Subcutaneous adipose tissue (tissue), 4 donors: ENCODE results near the gene SKI. TPM values are rescaled to one million over a fixed set of nuclear protein-coding genes. Genes with fewer than 3 reads are reported as not detected.

ENCODE experiments used
- total RNA-seq, 4 donors: library from RNA; depleted of rRNA; stranded (reverse); fragments of >200 nt; gene quantifications; one replicate each; pipeline ENCODE4 v1.1.0, GENCODE V29; 2016
- TF ChIP-seq, protein P1 (sequence below): fragments of 450-650 bp; IDR thresholded peaks from one replicate; pipeline ENCODE4 v1.5.1; 2016; ENCODE audit warnings: low read depth, mild to moderate bottlenecking, control low read depth, antibody characterized with exemption, moderate library complexity

The SKI gene
- total RNA-seq, 4 donors from 2014 or later = 24.3 to 67.6 (median 27.8) TPM

DNA sequence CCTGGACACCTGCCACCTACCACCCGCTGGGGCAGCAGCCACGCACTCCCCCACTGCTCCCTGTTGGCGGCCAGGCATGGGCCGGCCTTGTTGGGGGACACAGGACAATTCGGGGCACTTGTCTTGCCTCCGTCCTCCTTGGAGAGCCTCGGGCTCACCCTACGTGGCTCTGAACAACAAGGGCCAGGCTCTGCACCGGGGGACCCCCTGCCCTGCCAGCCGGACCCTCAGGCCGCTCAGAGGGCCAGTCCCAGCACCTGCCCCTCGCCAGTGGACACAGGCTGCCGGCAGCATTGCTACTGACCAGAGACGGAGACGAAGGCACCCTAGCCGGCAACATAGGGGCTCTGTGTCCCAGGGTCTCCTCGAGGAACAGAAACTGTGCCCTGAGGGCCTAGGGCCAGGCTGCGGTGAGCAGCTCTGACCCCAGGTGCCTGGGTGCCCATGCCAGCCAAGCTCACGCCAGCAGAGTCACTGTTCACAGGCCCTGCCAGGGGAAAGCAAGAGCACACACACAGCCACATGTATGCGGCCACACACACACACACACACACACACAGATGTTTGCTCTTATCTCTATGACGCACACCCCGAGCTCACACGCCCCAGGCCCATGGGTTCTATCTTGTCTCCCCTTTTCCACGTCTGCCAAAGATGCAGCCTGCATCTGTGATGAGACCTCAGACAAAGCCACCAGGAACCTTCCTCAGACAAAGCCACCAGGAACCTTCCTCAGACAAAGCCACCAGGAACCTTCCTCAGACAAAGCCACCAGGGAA lies 117.4 kb downstream of the SKI start:
- TF ChIP-seq, protein P1, sequence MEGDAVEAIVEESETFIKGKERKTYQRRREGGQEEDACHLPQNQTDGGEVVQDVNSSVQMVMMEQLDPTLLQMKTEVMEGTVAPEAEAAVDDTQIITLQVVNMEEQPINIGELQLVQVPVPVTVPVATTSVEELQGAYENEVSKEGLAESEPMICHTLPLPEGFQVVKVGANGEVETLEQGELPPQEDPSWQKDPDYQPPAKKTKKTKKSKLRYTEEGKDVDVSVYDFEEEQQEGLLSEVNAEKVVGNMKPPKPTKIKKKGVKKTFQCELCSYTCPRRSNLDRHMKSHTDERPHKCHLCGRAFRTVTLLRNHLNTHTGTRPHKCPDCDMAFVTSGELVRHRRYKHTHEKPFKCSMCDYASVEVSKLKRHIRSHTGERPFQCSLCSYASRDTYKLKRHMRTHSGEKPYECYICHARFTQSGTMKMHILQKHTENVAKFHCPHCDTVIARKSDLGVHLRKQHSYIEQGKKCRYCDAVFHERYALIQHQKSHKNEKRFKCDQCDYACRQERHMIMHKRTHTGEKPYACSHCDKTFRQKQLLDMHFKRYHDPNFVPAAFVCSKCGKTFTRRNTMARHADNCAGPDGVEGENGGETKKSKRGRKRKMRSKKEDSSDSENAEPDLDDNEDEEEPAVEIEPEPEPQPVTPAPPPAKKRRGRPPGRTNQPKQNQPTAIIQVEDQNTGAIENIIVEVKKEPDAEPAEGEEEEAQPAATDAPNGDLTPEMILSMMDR = no peak

DNA sequence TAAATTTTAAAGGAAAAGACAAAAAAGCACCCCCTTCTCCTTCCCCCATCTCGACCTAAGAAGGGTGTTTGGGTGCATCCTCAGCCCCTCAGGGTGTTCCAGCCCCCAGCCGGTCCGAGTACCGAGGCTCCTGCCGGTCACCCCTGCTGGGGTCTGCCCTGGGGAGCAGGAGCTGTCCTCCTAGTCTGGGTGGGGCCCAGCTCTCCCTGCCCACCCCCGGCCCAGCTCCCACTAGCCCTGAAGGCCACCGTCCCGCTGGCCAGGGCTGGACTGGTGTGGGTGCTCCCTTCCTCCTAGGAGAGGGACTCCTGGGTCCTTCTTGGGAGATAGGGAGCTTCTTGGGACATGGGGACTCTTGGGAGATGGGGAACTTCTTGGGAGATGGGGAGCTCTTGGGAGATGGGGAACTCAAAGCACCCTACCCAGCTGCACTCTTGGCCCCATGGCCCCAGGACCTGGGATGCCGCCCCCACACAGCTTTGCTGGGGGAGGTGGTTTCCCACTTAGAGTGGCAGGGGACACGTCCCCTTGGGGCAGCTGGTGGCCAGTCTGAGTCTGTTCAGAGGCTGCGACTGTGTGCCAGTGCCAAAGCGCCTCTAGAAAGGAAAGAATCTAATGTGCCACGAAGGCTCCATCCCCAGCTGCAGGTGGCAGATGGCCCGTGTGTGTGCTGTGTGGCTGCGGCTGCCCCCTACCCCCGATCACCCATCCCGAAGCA lies 118.7 kb downstream of the SKI start:
- TF ChIP-seq, protein P1 = no peak

DNA sequence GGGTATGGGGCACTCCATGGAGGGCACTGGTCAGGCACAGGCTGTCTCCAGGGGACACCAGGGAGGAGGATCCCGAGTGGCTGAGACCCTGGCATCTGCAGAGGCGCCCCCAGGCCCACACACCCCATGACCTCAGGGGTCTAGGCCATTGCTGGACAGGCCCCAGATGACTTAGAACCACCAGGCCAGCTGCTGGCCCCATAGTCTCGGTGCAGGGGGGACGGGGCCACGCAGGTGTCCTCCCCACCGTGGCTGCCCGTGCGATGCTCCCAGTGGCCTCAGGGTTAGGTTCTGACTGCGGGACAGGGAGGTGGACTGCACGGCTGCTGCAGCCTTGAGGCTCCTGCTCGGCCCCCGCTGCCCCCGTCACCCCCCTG lies 119.3 kb downstream of the SKI start:
- TF ChIP-seq, protein P1 = no peak

DNA sequence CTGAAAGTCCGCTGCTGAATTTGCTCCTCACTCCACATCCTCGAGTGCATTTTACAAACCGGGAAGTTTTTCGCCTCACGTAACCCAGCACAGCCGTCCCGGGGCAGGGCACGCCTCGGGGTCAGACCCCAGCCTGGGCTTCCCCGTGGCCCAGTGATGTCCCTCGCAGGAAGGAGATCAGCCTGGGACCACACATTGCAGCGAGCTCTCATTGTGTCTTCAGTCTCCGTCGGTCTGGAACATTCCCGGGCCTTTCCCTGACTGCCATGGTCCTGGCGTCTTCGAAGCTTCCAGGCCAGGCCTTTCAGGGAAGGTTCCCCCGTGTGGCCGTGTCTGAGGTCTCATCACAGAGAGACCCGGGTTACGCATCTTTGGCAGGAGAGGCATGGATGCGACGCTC lies 119.8 kb downstream of the SKI start:
- TF ChIP-seq, protein P1 = no peak

DNA sequence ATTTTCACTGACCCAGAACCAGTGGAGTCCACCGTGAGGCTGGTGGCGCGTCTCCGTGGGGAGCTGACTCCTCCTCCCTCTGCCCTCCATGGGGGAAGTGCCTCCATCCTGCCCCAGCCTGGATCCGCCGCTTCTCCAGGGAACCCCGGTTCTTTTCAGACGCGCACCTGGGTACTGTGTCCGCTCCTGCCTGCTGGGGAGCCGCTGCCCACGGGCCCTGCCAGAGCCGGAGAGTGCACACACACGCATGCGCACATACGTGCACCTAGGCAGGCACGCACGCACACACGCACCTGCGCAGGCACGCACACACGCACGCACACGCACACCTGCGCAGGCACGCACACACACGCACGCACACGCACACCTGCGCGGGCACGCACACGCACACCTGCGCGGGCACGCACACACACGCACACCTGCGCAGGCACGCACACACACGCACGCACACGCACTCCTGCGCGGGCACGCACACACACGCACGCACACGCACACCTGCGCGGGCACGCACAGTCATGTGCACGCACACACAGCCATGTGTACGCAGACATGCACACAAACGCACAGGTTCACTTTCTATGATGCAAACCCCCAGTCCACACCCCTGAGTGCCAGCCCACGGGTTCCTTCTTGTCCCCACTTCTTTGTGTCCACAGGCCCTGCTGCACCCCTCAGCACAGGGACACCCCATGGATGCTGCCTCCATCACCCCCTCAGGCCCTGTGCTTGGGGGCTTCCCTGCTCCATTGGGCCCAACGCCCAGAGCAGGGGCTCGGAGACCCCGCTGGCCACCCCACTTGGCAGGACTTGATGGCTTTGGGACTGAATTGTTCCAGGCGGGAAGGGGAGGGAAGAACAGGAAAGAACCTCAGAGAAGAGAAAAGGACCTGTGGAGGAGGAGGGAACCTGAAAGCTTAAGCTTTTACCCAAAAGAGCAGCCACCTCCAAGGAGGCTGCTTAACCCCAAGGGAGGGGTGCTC lies 120.5 kb downstream of the SKI start:
- TF ChIP-seq, protein P1 = no peak

DNA sequence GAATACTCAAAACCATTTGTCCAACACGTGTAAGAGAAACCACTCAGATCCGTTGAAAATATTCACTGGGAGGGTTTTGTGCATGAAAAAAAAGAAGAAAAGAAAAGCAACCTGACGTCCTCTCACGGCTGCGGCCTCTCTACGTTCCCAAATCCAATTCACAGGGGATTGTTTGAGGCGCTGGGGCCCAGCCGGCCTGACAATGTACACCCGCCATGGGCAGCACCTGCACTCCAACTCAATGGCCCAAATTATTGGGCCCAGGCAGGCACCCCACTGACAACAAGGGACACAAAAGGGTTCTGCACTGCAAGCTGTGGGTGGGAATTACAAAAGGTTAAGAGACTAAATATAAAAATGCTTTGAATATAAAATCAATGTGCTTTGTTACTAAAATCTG lies 121.7 kb downstream of the SKI start:
- TF ChIP-seq, protein P1 = no peak
